Epithelial cell of proximal tubule (primary cell): ENCODE measurements around the gene BBC3. TPM values are rescaled to one million over a fixed set of nuclear protein-coding genes. Genes with fewer than 3 reads are reported as not detected.

ENCODE experiments used
- DNase-seq: peaks from one replicate; pipeline ENCODE4 v3.0.0-alpha.2; 2011; ENCODE audit warnings: low read depth
- H3K4me3 ChIP-seq: 2 replicates; pipeline ENCODE4 v1.5.1; 2011; ENCODE audit warnings: low read depth, mild to moderate bottlenecking, low read length
- CTCF ChIP-seq: conservative IDR thresholded peaks from 2 replicates; pipeline ENCODE4 v1.5.1; 2012; ENCODE audit warnings: low read depth, mild to moderate bottlenecking, low read length
- total RNA-seq: library from RNA; depleted of rRNA; stranded (reverse); fragments of >200 nt; gene quantifications from 2 replicates; pipeline ENCODE4 v1.2.3, GENCODE V29; 2015

BBC3 gene
- total RNA-seq, 1 donor from 2014 or later: 16.0 TPM

- DNase-seq: no peak
- no peak overlapping the region for H3K4me3 ChIP-seq
- peak; percentile 92 for TF ChIP-seq CTCF
These were observed 16.4 kb upstream of the BBC3 start for GRCh38 chr19:47247308-47247990.

GRCh38 chr19:47243776-47244547, 13.0 kb upstream of the BBC3 start:
- H3K4me3 ChIP-seq: peak overlapping the region; percentile 53
- peak; percentile 85 for TF ChIP-seq CTCF
- no peak for DNase-seq

GRCh38 chr19:47243364-47243775, 12.4 kb upstream of the BBC3 start:
- H3K4me3 ChIP-seq: peak overlapping the region; percentile 53
- TF ChIP-seq CTCF: no peak
- DNase-seq: no peak

- TF ChIP-seq CTCF: no peak
- DNase-seq: no peak
- H3K4me3 ChIP-seq: no peak overlapping the region
These were observed 11.0 kb upstream of the BBC3 start for GRCh38 chr19:47241919-47242577.

GRCh38 chr19:47240996-47241918, 10.3 kb upstream of the BBC3 start:
- no peak for DNase-seq
- no peak for TF ChIP-seq CTCF
- H3K4me3 ChIP-seq: no peak overlapping the region

- H3K4me3 ChIP-seq: no peak overlapping the region
- TF ChIP-seq CTCF: no peak
- no peak for DNase-seq
These were observed 9.6 kb upstream of the BBC3 start for GRCh38 chr19:47240556-47240955.
